Urinary bladder (tissue), 4 donors: ENCODE measurements around the gene RBBP8. TPM values are rescaled to one million over a fixed set of nuclear protein-coding genes. Genes with fewer than 3 reads are reported as not detected.
"Not testable (repeated sequence)": the region's sequence is repeated elsewhere in the genome, so short reads cannot be mapped to it uniquely, and the experiment has no call there.

Experiments
- DNase-seq: peaks from one replicate; pipeline ENCODE4 v3.0.0-alpha.2; 2015; ENCODE audit errors: extremely low spot score
- H3K27ac ChIP-seq: one replicate; pipeline ENCODE4 v1.5.1; 2013; ENCODE audit warnings: low read depth, mild to moderate bottlenecking, moderate library complexity
- H3K36me3 ChIP-seq: one replicate; pipeline ENCODE4 v1.6.1; 2013; ENCODE audit warnings: mild to moderate bottlenecking, moderate library complexity; ENCODE audit not compliant: insufficient read depth
- H3K4me1 ChIP-seq: one replicate; pipeline ENCODE4 v1.6.1; 2013; ENCODE audit warnings: mild to moderate bottlenecking, moderate library complexity; ENCODE audit not compliant: insufficient read depth
- H3K4me3 ChIP-seq: one replicate; pipeline ENCODE4 v1.5.1; 2013; ENCODE audit warnings: low read depth, low read length
- WGBS: extraction: QIAGEN DNeasy Blood & Tissue Kit; methylation state at CpG from one replicate; pipeline ENCODE4 v1.1.7; 2013; 5-methylcytosine and 5-hydroxymethylcytosine counted together
- polyA plus RNA-seq: library from polyadenylated mRNA; stranded (reverse); fragments of 200-250 nt; gene quantifications from one replicate; pipeline ENCODE4 v1.2.3, GENCODE V29; 2013
- total RNA-seq: library from RNA; depleted of rRNA; stranded (reverse); fragments of >200 nt; gene quantifications from one replicate; pipeline ENCODE4 v1.2.3, GENCODE V29; 2014
- donor health status: healthy with polysubstance abuse.
- donor health status: healthy.

Gene RBBP8
- total RNA-seq (48.3 TPM), polyA plus RNA-seq (13.0 TPM)

DNA sequence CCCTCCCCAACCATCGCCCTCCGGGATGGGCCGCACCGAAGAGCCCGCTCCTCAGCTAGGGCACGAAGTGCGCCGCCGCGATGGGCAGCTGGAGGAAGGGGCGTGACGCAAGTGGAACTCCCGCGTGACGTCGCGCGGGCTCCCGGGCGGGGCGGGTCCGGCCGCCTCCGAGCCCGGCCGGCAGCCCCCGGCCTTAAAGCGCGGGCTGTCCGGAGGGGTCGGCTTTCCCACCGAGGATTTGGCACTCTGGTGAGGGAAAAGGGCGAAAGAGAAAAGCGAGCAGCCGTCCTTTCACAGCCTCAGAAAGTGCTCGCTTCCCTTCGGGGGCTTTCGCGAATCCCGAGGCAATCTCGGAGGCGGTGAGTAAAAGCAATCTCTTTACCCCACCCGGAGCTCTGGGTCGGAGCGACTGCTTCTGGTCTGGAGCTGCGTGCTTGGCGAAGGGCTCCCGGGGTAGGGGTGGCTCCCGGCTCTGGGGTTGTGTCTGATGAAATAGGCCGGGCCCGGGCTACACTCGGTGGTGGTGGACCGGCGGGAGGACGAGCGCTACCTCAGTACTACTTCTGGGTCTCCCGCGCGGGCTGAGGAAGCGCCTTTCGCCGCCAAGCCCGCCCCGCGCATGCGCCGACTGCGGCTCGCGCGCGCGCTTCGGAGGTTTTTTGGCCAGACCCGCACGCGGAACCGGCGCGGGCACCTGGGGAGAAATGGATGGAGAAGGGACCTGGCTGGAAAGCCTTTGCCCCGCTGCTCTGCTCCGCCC is at the start of gene RBBP8:
TSS of gene RBBP8 (plus strand) at position 123 of the 760 bp plus-strand sequence. CDS start 3,524 bp downstream, outside the sequence.
- peak; percentile 64 for DNase-seq
- Histone ChIP-seq H3K4me3 (peak within 1 kb of the TSS; percentile 66), H3K36me3 (no peaks in the 10 kb centered on the region), H3K27ac (peak within 1 kb of the TSS; percentile 96), H3K4me1 (no peaks in the 10 kb centered on the region)
- WGBS, result under 1% methylated on average over 82 of the region's 82 CpGs

DNA sequence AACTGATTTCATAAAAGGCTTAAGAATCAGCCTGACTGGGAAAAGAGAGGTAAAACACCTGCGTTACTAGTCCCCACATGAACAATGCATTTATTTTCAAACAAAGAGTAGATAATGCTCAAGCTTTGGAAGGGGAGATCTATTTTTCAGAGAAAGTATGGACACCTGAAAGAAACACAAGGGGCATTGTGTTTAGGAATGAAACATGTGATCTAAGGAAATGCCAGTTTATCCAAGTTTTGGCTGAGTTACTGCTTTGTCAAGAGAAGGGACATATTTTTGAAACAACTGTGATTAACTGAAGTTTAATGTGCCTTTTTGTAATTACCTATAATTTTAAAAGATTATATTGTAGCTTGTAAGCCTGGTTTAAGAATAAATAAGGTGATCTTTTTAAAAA is 49.3 kb upstream of the RBBP8 start:
- WGBS, result 60% methylated on average over 1 of the region's 1 CpG
- DNase-seq, result no peak
- Histone ChIP-seq H3K27ac (no peak overlapping the region), H3K4me1 (no peaks in the 10 kb centered on the region), H3K36me3 (no peaks in the 10 kb centered on the region), H3K4me3 (no peak overlapping the region)

DNA sequence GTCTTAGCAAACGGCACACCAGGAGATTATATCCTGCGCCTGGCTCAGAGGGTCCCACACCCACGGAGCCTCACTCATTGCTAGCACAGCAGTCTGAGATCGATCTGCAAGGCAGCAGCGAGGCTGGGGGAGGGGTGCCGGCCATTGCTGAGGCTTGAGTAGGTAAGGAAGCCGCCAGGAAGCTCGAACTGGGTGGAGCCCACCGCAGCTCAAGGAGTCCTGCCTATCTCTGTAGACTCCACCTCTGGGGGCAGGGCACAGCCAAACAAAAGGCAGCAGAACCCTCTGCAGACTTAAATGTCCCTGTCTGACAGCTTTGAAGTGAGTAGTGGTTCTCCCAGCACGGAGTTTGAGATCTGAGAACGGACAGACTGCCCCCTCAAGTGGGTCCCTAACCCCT is 47.4 kb upstream of the RBBP8 start:
- not testable (repeated sequence) for H3K36me3 ChIP-seq, H3K4me1 ChIP-seq, DNase-seq, H3K27ac ChIP-seq, H3K4me3 ChIP-seq
- 92% methylated on average over 11 of the region's 11 CpGs for WGBS

- DNase-seq, result no peak
- Histone ChIP-seq H3K36me3 (no peaks in the 10 kb centered on the region), H3K27ac (no peak overlapping the region), H3K4me1 (no peaks in the 10 kb centered on the region), H3K4me3 (no peak overlapping the region)
Observed at GRCh38 chr18:22899421-22899820, 33.7 kb upstream of the RBBP8 start.

- 76% methylated on average over 5 of the region's 5 CpGs for WGBS
- no peak for DNase-seq
- Histone ChIP-seq H3K27ac (no peak overlapping the region), H3K4me3 (no peak overlapping the region), H3K36me3 (no peaks in the 10 kb centered on the region), H3K4me1 (no peaks in the 10 kb centered on the region)
Observed at GRCh38 chr18:22900558-22901238, 32.4 kb upstream of the RBBP8 start.

GRCh38 chr18:22902093-22902492 is 31.0 kb upstream of the RBBP8 start:
- Histone ChIP-seq H3K4me1 (no peaks in the 10 kb centered on the region), H3K27ac (no peak overlapping the region), H3K4me3 (no peak overlapping the region), H3K36me3 (no peaks in the 10 kb centered on the region)
- DNase-seq, result no peak

DNA sequence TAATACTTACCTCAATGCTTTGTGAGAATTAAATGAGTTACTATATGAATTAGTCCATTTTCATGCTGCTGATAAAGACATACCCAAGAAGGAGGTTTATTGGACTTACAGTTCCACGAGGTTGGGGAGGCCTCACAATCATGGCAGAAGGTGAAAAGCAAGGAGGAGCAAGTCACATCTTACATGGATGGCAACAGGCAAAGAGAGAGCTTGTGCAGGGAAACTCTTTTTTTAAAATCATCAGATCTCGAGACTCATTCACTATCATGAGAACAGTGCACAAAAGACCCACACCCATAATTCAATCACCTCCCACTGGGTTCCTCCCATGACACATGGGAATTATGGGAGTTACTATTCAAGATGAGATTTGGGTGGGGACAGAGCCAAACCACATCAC is 29.9 kb upstream of the RBBP8 start:
- not testable (repeated sequence) for H3K27ac ChIP-seq, H3K4me1 ChIP-seq, H3K36me3 ChIP-seq, DNase-seq, H3K4me3 ChIP-seq
- 89% methylated on average over 2 of the region's 2 CpGs for WGBS

DNA sequence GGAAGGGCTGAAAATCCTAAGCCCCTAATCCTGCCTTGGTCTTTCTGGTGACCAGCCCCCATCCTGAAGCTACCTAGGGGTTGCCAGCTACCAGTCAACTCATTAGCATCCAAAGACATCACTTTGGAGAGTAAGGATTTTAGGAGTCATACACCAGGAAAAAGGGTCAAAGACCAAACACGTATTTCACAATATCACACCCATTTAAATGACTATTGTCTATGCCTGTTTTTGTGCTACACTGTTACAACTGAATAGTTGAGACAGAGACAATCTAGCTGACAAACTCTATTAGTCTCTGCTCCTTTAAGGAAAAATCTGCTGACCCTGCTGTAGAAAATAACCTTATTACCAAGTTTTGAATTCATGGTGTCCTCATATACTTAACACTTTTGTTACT is 21.0 kb upstream of the RBBP8 start:
- WGBS, result 100% methylated on average over 1 of the region's 1 CpG
- H3K27ac ChIP-seq, result no peak overlapping the region
- no peak for DNase-seq

GRCh38 chr18:22912835-22913234 is 20.3 kb upstream of the RBBP8 start:
- peaks cover 2% of the 10 kb centered on the region for H3K4me1 ChIP-seq
- no peak overlapping the region for H3K4me3 ChIP-seq
- WGBS, result 84% methylated on average over 1 of the region's 1 CpG
- H3K27ac ChIP-seq, result no peak overlapping the region
- DNase-seq, result no peak
- no peaks in the 10 kb centered on the region for H3K36me3 ChIP-seq

More for the DNA sequence above, 21.0 kb upstream of the RBBP8 start:
- Histone ChIP-seq H3K4me3 (no peak overlapping the region), H3K36me3 (no peaks in the 10 kb centered on the region), H3K4me1 (peaks cover 2% of the 10 kb centered on the region)

DNA sequence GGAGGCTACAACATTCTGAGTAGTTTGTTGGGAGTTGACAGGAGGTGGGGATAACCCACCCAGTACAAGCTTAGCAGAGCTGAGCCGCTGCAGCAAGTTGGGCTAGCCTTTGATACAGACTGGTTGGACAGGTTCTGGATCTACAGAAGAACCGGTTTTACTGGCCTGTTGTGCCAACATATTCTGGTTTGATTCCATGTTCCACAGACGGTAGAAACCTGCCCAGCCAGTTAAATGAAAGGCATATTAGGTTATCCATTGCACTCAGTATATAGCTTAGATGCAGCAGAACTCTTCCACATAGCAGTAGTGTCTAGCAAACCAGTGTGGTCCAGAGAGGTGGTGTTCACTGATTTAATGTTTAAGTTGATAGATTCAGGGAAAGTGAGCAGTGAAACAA is 19.3 kb upstream of the RBBP8 start:
- no peak overlapping the region for H3K4me3 ChIP-seq
- H3K4me1 ChIP-seq, result peaks cover 2% of the 10 kb centered on the region
- DNase-seq, result peak; percentile 87
- 64% methylated on average over 3 of the region's 3 CpGs for WGBS
- no peak overlapping the region for H3K27ac ChIP-seq
- H3K36me3 ChIP-seq, result no peaks in the 10 kb centered on the region

DNA sequence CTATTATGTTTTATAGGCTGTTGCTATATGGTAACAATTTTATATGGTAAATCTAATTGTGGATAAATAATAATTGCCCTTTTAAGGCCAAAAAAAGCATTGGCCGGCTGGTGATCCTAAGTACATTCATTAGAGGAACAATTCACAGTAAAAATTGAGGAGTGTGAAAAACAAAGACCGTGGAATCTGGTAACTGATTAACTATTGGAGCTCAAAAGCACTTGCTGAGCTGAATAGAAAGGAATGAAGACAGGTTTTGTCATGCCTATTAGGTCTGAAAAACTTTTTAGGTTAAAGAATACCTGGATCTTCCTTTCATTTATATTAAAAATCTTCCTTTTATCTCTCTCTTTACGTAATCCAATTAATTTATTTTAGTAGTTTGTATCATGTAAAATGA is 18.5 kb upstream of the RBBP8 start:
- Histone ChIP-seq H3K4me3 (no peak overlapping the region), H3K4me1 (peaks cover 2% of the 10 kb centered on the region), H3K27ac (no peak overlapping the region), H3K36me3 (no peaks in the 10 kb centered on the region)
- WGBS, result 83% methylated on average over 3 of the region's 3 CpGs
- no peak for DNase-seq

DNA sequence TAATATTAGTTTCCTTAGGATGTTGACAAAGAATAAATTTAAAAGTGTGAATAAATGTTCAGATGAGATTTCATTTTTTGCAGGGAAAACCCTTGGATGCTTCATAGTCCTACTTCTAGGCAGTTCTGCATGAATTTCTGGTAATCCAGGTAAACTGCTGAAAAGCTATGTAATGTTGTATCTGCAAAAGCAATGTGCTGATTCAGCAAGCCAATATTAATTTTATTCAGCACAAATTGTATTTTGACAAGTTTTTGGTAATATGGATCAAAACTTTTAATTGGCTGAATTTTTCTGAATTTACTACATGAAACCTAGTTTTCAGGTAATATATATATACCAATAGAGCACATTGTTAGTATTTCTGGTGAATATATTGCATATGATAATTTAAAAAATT is 17.8 kb upstream of the RBBP8 start:
- no peak for DNase-seq
- H3K27ac ChIP-seq, result no peak overlapping the region
- H3K4me3 ChIP-seq, result no peak overlapping the region
- H3K4me1 ChIP-seq, result peaks cover 2% of the 10 kb centered on the region
- H3K36me3 ChIP-seq, result no peaks in the 10 kb centered on the region

DNA sequence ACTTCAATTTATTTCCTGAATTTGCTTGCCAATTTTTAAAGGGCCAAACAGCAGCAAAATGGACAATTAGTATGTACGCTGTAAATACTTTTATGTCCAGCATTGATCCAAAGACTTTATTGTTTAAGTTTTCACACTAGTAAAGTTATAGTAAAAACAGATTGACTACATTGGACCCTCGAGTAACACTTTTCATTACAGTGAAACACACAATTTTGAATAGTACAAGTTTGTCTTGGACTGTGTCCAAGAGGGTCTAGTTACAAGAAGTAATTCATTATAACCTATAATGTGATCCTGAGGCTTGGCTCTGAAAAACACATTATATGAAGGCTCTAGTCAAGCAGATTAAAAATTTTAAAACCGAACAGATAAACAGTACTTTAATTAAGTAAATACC is 11.4 kb upstream of the RBBP8 start:
- 49% methylated on average over 3 of the region's 3 CpGs for WGBS
- no peaks in the 10 kb centered on the region for H3K36me3 ChIP-seq
- no peak for DNase-seq
- no peak overlapping the region for H3K4me3 ChIP-seq
- H3K27ac ChIP-seq, result no peak overlapping the region
- no peaks in the 10 kb centered on the region for H3K4me1 ChIP-seq

GRCh38 chr18:22924589-22924988 is 8.5 kb upstream of the RBBP8 start:
- no peak for DNase-seq
- H3K4me3 ChIP-seq, result no peak overlapping the region
- no peaks in the 10 kb centered on the region for H3K4me1 ChIP-seq
- WGBS, result 97% methylated on average over 2 of the region's 2 CpGs
- H3K27ac ChIP-seq, result no peak overlapping the region
- no peaks in the 10 kb centered on the region for H3K36me3 ChIP-seq
